Cardiac fibroblast (primary cell): ENCODE measurements around the gene TSN.
"Not testable (repeated sequence)": the region's sequence is repeated elsewhere in the genome, so short reads cannot be mapped to it uniquely, and the experiment has no call there.

Experiments used
- DNase-seq, 2 donors: peaks; one replicate each; pipeline versions ENCODE4 v3.0.0 to v3.0.0-alpha.2; 2010; ENCODE audit warnings: low read depth in 2 of 2
- H3K4me3 ChIP-seq, 2 donors: replicated peaks in 1 of 2; 1 replicate in 1 of 2; 2 replicates in 1 of 2; pipeline ENCODE4 v1.5.1; 2011; ENCODE audit warnings: low read depth in 2 of 2, low read length in 2 of 2, mild to moderate bottlenecking in 2 of 2, moderate library complexity in 1 of 2
- TF ChIP-seq, protein P1 (sequence below): IDR thresholded peaks from one replicate; pipeline ENCODE4 v1.5.1; 2011; ENCODE audit warnings: low read depth, mild to moderate bottlenecking, low read length, inconsistent platforms

Gene TSN

DNA sequence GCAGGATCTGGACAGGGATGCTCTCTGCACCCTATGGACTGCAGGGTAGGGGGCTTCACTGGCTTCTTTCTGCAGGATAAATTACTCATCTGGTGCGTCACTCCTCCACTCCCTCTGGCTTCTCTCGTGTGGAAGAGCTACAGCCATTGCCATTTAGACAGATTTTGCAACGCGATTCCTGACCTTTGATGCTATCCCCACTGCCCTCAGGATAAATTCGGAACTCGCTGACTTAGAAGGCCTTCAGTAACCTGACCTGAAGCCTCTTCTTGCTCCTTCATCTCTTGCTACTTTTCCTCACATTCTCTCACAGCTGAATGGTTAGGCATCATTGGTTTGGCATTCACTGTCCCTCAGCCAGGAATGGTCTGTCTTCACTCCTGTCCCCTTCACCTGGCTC is 24.1 kb upstream of the TSN start:
- TF ChIP-seq, protein P1, sequence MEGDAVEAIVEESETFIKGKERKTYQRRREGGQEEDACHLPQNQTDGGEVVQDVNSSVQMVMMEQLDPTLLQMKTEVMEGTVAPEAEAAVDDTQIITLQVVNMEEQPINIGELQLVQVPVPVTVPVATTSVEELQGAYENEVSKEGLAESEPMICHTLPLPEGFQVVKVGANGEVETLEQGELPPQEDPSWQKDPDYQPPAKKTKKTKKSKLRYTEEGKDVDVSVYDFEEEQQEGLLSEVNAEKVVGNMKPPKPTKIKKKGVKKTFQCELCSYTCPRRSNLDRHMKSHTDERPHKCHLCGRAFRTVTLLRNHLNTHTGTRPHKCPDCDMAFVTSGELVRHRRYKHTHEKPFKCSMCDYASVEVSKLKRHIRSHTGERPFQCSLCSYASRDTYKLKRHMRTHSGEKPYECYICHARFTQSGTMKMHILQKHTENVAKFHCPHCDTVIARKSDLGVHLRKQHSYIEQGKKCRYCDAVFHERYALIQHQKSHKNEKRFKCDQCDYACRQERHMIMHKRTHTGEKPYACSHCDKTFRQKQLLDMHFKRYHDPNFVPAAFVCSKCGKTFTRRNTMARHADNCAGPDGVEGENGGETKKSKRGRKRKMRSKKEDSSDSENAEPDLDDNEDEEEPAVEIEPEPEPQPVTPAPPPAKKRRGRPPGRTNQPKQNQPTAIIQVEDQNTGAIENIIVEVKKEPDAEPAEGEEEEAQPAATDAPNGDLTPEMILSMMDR = no peak
- no peak for DNase-seq
- H3K4me3 ChIP-seq = no peak overlapping the region

DNA sequence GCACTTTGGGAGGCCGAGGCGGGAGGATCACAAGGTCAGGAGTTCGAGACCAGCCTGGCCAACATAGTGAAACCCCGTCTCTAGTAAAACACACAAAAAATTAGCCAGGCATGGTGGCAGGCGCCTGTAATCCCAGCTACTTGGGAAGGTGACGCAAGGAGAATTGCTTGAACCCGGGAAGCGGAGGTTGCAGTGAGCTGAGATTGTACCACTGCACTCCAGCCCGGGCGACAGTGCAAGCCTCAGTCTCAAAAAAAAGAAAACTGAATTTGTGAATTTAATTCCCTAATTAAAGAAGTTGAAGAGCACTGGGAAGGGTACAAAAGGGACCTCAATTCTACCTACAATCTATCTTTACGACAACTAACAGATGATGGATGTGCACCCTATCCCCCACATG is 20.9 kb upstream of the TSN start:
- H3K4me3 ChIP-seq, DNase-seq: not testable (repeated sequence)

DNA sequence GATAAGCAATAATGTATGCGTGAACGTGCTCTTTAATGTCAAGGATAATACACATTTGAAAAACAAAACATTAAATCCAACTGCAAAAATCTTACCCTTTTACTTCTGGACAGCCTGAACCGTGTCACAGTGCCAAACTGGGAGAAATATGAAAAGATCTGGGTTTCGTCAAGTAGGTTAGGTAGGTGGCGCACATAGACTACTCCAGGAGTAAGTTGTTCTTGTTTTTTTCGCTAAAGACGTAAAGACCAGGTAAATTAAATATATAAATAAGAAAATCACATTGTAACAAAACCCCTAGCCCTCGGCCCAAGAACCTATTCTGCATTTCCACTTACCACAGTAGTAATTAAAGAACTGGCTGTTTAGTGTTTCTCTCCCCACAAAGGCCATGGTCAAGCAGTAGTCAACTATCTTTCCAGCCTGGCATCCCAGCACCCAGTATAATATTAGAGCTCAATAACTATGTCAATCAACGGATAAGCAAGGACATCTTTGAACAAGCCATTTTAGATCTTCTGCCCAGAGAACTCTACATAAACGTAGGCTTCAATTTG is 19.9 kb upstream of the TSN start:
- TF ChIP-seq, protein P1 = no peak
- peak overlapping the region; percentile 99 for H3K4me3 ChIP-seq
- peak; percentile 32 to 36 for DNase-seq

DNA sequence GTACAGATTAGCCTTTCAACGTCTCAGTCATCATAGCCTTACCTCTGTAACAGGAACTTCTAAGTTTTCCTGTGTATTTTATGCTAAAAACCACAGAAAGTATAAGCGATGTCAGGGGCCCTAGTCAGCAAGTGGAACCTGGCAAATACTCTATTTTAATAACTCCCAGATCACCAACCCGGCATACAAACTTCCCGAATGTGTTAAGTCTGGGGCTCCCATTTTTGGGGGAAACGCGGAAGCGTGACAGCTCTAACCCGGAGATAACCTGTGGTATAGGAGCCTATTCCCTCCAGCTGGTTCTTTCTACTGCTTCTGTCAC is 19.4 kb upstream of the TSN start:
- no peak for DNase-seq
- TF ChIP-seq, protein P1 = no peak
- peak overlapping the region; percentile 99 for H3K4me3 ChIP-seq

DNA sequence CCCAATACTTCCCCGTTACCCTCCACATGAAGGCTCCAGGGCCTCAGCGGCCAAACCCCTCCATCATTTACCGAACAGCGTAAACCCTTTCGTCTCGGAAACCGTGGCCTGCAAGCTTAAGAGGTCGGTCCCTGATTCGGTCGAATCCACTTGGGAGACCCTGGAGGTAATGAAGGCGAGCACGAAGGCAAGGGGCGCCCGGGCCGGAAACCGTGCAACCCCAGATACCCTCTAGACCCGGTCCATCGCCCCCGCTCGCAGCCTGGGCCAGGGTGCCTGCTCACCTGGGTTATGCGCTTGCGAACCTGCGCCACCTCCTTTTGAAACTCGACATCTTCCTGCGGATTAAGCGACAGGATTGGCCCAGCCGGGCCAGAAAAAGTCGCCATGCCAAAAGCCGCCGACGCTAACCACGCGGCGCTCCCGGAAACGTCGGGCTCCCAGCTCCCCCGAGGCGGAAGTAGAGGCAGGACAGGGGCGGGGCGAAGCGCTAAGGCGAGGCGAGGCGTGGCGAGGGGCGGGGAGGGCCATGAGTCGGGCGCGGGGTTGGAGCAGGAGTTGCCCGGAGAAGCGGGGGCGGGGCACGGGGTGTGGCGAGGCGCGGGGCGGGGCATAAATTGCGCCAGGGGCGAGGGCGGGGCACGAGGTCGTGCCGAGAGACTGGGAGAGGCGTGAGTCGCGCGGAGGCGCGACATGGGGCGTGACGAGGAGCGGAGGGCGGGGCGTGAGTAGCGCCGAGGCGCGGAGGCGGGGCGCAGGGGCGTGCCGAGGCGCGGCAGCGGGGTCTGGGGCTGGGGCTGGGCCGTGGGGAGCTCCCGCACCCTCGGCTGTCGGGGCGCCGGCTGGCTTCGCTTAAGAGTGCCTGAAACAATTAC is 18.8 kb upstream of the TSN start, which contains the start of gene NIFK:
NIFK (minus strand) TSS at position 414 of the 875 bp plus-strand sequence; CDS start at position 389, 25 bp downstream.
- peak; percentile 98 to 99 for DNase-seq
- TF ChIP-seq, protein P1 = no peak
- peak within 1 kb of the TSS; percentile 99 for H3K4me3 ChIP-seq

DNA sequence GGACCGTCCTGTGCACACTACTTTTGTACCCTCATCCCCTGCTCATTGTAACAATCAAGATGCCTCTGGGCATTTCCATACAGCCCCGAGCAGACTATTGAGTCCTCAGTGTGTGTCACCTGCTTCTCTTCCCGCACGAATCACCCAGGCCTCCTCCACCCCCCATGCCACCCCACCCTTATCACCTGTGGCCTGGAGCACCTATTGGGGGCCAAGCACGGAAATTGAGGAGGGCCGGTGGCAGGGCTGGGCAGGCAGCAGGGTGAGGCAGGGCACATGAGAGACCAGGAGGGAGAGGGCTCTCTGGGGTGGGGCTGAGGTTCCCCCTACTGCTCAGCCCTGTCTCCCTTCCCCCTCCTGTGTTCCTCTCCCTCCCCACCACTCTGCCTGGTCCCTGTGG is 14.5 kb upstream of the TSN start:
- TF ChIP-seq, protein P1 = no peak
- H3K4me3 ChIP-seq = no peak overlapping the region
- no peak for DNase-seq

DNA sequence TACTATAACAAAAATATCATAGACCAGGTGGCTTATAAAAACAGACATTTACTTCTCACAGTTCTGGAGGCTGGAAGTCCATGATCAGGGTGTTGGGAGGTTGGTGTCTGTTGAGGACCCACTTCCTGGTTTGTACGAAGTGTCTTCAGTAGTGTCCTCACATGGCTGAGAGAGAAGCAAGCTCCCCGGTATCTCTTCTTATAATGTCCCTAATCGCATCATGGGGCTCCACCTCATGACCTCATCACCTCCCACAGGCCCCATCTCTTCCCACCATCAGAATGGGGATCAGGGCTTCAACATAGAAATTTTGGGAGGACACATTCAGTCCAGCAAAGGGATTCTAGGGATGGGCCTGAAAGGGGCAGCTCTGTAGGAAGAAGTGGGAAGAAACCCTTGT is 14.0 kb upstream of the TSN start:
- DNase-seq = no peak
- H3K4me3 ChIP-seq = no peak overlapping the region
- TF ChIP-seq, protein P1 = no peak
